ENCODE measurements around the gene SESTD1. TPM values are rescaled to one million over a fixed set of nuclear protein-coding genes. Genes with fewer than 3 reads are reported as not detected.
"Not testable (repeated sequence)": the region's sequence is repeated elsewhere in the genome, so short reads cannot be mapped to it uniquely, and the experiment has no call there.

The SESTD1 gene
- total RNA-seq, 2 donors from 2014 or later: 7.7 to 9.9 TPM

GRCh38 chr2:179201869-179202268 lies 62.8 kb downstream of the SESTD1 start:
- no peaks in the 10 kb centered on the region for H3K27me3 Mint-ChIP-seq
- H3K9me3 Mint-ChIP-seq: no peaks in the 10 kb centered on the region
- no peak overlapping the region for H3K27ac Mint-ChIP-seq
- H3K4me3 Mint-ChIP-seq: no peak overlapping the region
- no peaks in the 10 kb centered on the region for H3K4me1 Mint-ChIP-seq
- H3K36me3 Mint-ChIP-seq (ENCODE audit: low read depth): no peaks in the 10 kb centered on the region
- ATAC-seq (replicated peaks): no peak

DNA sequence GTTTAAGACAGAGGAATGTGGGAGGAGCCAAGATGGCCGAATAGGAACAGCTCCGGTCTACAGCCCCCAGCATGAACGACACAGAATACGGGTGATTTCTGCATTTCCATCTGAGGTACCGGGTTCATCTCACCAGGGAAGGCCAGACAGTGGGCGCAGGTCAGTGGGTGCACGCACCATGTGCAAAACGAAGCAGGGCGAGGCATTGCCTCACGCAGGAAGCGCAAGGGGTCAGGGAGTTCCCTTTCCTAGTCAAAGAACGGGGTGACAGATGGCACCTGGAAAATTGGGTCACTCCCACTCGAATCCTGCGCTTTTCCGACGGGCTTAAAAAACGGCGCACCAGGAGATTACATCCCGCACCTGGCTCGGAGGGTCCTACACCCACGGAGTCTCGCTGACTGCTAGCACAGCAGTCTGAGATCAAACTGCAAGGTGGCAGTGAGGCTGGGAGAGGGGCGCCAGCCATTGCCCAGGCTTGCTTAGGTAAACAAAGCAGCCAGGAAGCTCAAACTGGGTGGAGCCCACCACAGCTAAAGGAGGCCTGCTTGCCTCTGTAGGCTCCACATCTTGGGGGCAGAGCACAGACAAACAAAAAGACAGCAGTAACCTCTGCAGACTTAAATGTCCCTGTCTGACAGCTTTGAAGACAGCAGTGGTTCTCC lies 68.6 kb downstream of the SESTD1 start:
- ATAC-seq (replicated peaks); H3K27me3 Mint-ChIP-seq; H3K9me3 Mint-ChIP-seq; H3K36me3 Mint-ChIP-seq (ENCODE audit: low read depth); H3K27ac Mint-ChIP-seq; H3K4me1 Mint-ChIP-seq; H3K4me3 Mint-ChIP-seq: not testable (repeated sequence)

DNA sequence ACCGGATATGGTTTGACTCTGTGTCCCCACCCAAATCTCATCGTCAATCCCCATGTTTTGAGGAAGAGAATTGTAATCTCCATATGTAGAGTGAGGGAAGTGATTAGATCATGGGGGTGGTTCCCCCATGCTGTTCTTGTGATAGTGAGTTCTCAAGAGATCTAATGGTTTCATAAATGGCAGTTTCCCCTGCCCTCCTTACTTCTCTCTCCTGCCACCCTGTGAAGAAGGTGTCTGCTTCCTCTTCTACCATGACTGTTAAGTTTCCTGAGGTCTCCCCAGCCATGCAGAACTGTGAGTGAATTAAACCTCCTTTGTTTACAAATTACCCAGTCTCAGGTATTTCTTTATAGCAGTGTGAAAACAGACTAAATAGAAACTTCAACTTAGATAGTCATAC lies 69.5 kb downstream of the SESTD1 start:
- H3K9me3 Mint-ChIP-seq: no peaks in the 10 kb centered on the region
- no peaks in the 10 kb centered on the region for H3K27me3 Mint-ChIP-seq
- H3K27ac Mint-ChIP-seq: no peak overlapping the region
- no peaks in the 10 kb centered on the region for H3K36me3 Mint-ChIP-seq (ENCODE audit: low read depth)
- no peak for ATAC-seq (replicated peaks)
- H3K4me3 Mint-ChIP-seq: no peak overlapping the region
- H3K4me1 Mint-ChIP-seq: no peaks in the 10 kb centered on the region

DNA sequence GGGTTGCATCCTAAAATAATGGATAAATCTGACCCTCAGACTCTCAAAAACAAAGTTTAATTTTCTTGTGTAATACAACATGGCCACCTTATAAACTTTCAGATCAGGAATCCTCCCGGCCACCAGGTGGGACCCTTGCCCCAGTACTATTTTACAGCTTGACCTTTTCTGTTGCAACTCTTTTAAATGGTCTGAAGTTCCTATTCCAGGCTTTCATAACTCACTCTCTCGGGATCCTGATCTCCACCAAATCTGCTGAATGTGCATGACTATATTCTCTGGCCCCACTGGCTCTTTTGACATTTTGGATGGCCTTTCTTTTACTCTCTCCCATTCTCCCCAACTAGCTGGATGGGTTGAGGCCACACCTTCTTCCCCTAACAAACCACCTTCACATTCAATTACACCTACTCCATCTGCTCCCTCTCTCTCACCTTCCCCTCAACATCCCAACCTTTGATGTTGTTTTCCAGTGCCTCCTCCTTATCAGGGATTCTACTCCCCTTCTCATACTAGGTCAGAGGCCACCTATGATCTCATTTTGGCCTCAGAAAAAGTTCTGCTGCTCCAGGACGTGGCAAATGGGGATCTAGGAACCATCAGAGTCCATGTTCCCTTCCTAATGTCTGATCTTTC lies 70.8 kb downstream of the SESTD1 start:
- Mint-ChIP-seq H3K4me1 (no peaks in the 10 kb centered on the region), H3K36me3 (ENCODE audit: low read depth) (no peaks in the 10 kb centered on the region), H3K27ac (no peak overlapping the region), H3K9me3 (no peaks in the 10 kb centered on the region), H3K27me3 (no peaks in the 10 kb centered on the region), H3K4me3 (no peak overlapping the region)
- ATAC-seq (replicated peaks): no peak

- H3K4me3 Mint-ChIP-seq: no peak overlapping the region
- H3K36me3 Mint-ChIP-seq (ENCODE audit: low read depth): no peaks in the 10 kb centered on the region
- no peaks in the 10 kb centered on the region for H3K9me3 Mint-ChIP-seq
- H3K4me1 Mint-ChIP-seq: no peaks in the 10 kb centered on the region
- H3K27ac Mint-ChIP-seq: no peak overlapping the region
- ATAC-seq (replicated peaks): no peak
- no peaks in the 10 kb centered on the region for H3K27me3 Mint-ChIP-seq
These were observed 73.5 kb downstream of the SESTD1 start for GRCh38 chr2:179191110-179191509.

DNA sequence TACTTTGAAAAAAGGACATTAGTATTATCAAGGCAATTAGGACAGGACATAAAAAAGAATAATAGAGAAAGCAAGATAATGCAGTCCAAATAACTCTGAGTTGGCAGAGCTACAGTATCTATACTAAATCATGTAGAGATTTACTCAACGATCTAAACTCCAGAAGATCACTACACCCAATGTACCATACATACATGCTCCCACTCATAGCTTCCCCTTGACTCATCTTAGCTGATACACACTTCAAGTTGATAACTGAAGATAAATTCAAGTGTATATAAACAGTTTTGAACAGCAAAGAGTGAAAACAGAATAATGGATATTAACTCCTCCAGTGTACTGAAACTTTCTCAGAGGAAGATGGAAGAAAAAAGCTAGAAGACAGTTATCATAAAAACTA lies 78.5 kb downstream of the SESTD1 start:
- Mint-ChIP-seq H3K9me3 (no peaks in the 10 kb centered on the region), H3K27me3 (peaks cover 3% of the 10 kb centered on the region)

GRCh38 chr2:179184610-179185009 lies 80.0 kb downstream of the SESTD1 start:
- Mint-ChIP-seq H3K4me3 (no peak overlapping the region), H3K36me3 (ENCODE audit: low read depth) (no peaks in the 10 kb centered on the region), H3K27ac (no peak overlapping the region), H3K9me3 (no peaks in the 10 kb centered on the region), H3K4me1 (no peaks in the 10 kb centered on the region), H3K27me3 (peaks cover 3% of the 10 kb centered on the region)
- no peak for ATAC-seq (replicated peaks)

More for the DNA sequence above, 78.5 kb downstream of the SESTD1 start:
- ATAC-seq (replicated peaks): no peak
- Mint-ChIP-seq H3K36me3 (ENCODE audit: low read depth) (no peaks in the 10 kb centered on the region), H3K4me1 (no peaks in the 10 kb centered on the region), H3K27ac (no peak overlapping the region), H3K4me3 (no peak overlapping the region)

- no peaks in the 10 kb centered on the region for H3K36me3 Mint-ChIP-seq (ENCODE audit: low read depth)
- H3K27ac Mint-ChIP-seq: no peak overlapping the region
- H3K4me1 Mint-ChIP-seq: no peaks in the 10 kb centered on the region
- peaks cover 3% of the 10 kb centered on the region for H3K27me3 Mint-ChIP-seq
- no peak for ATAC-seq (replicated peaks)
- no peak overlapping the region for H3K4me3 Mint-ChIP-seq
- no peaks in the 10 kb centered on the region for H3K9me3 Mint-ChIP-seq
These were observed 83.6 kb downstream of the SESTD1 start for GRCh38 chr2:179181002-179181401.

DNA sequence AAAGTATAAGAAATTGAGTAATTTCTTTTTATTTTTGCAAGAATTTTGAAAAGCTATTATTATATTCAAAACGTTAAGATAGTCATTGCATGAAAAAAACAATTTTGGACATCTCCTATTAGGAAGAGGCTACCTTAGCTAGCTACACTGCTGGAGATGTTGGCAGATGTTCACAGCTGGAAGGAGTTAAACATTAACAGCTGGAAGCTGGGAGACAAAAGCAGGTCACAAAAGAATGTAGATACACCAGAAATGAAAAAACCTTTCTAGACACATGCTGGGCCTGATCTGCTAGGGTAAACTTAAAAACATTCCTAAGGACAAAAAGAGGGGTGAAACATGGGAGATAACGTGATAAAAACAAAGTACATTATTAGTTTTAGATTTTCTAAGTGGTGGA lies 84.4 kb downstream of the SESTD1 start:
- Mint-ChIP-seq H3K36me3 (ENCODE audit: low read depth) (no peaks in the 10 kb centered on the region), H3K4me3 (no peak overlapping the region), H3K27ac (no peak overlapping the region), H3K9me3 (no peaks in the 10 kb centered on the region), H3K4me1 (no peaks in the 10 kb centered on the region), H3K27me3 (peaks cover 3% of the 10 kb centered on the region)
- no peak for ATAC-seq (replicated peaks)

- ATAC-seq (replicated peaks): no peak
- Mint-ChIP-seq H3K9me3 (no peaks in the 10 kb centered on the region), H3K4me3 (no peak overlapping the region), H3K27ac (no peak overlapping the region), H3K4me1 (no peaks in the 10 kb centered on the region), H3K36me3 (ENCODE audit: low read depth) (no peaks in the 10 kb centered on the region), H3K27me3 (peaks cover 3% of the 10 kb centered on the region)
These were observed 84.9 kb downstream of the SESTD1 start for GRCh38 chr2:179179719-179180118.

DNA sequence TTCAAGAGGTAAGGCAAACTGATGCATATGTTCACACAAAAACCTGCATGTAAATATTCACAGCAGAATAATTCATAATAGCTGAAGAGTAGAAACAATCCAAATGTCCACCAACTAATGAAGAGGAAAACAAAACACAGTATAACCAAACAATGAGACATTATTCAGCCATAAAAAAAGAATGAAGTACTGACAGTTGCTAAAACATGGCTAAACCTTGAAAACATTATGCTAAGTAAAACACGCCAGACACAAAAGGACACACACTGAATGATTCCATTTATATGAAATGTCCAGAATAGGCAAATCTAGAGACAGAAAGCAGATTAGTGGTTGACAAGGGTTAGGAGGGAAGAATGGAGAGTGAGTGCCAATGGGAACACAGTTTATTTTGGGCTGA lies 86.9 kb downstream of the SESTD1 start:
- peaks cover 3% of the 10 kb centered on the region for H3K27me3 Mint-ChIP-seq

GRCh38 chr2:179174240-179174639 lies 90.4 kb downstream of the SESTD1 start:
- ATAC-seq (replicated peaks): no peak

More for the DNA sequence above, 86.9 kb downstream of the SESTD1 start:
- Mint-ChIP-seq H3K4me1 (no peaks in the 10 kb centered on the region), H3K36me3 (ENCODE audit: low read depth) (no peaks in the 10 kb centered on the region), H3K27ac (no peak overlapping the region), H3K9me3 (no peaks in the 10 kb centered on the region), H3K4me3 (no peak overlapping the region)
- no peak for ATAC-seq (replicated peaks)

GRCh38 chr2:179172894-179173293 lies 91.7 kb downstream of the SESTD1 start:
- no peak for ATAC-seq (replicated peaks)
- H3K4me3 Mint-ChIP-seq: no peak overlapping the region
- H3K27ac Mint-ChIP-seq: no peak overlapping the region
- no peaks in the 10 kb centered on the region for H3K4me1 Mint-ChIP-seq
- H3K9me3 Mint-ChIP-seq: no peaks in the 10 kb centered on the region
- no peaks in the 10 kb centered on the region for H3K36me3 Mint-ChIP-seq (ENCODE audit: low read depth)
- no peaks in the 10 kb centered on the region for H3K27me3 Mint-ChIP-seq

More at GRCh38 chr2:179174240-179174639, 90.4 kb downstream of the SESTD1 start:
- Mint-ChIP-seq H3K4me1 (no peaks in the 10 kb centered on the region), H3K4me3 (no peak overlapping the region), H3K36me3 (ENCODE audit: low read depth) (no peaks in the 10 kb centered on the region), H3K27me3 (no peaks in the 10 kb centered on the region), H3K9me3 (no peaks in the 10 kb centered on the region), H3K27ac (no peak overlapping the region)

DNA sequence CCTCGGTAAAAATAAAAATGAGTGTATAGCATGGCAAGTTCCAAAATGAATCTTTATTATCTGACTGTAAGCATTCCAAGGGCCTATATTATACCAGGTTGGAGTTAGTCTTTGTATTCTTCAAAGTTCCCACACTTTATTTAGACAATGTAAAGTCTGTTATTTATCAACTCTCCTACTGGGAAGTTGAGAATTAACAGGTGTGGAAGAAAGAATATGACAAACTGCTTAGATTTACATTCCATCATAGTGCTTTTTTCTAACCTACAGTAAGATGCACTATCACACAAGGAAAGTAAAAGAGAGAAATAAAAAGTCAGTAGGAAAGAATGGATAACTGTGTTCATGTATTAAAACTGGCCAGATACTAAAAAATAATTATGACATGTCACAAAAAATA lies 93.3 kb downstream of the SESTD1 start:
- H3K27me3 Mint-ChIP-seq: no peaks in the 10 kb centered on the region
- H3K4me1 Mint-ChIP-seq: no peaks in the 10 kb centered on the region
- no peak overlapping the region for H3K27ac Mint-ChIP-seq
- no peak for ATAC-seq (replicated peaks)
- no peak overlapping the region for H3K4me3 Mint-ChIP-seq
- H3K36me3 Mint-ChIP-seq (ENCODE audit: low read depth): no peaks in the 10 kb centered on the region
- peaks cover 6% of the 10 kb centered on the region for H3K9me3 Mint-ChIP-seq

DNA sequence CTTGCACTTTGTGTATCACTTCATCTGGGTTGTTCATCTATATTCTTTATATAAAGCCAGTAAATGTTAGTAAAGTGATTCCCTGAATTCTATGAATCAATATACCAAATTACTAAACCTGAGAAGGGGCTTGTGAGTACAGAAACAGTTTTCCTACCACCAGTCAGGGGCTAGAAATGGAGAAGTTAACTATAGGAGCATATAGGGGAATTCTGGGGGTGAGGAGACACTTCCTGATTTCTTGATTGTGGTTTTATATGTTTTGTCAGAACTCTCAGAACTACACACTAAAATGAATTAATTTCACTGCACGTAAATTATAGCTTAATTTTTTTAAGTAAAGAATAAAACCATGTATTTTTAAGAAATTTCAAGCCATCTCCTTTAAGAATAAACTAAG lies 93.7 kb downstream of the SESTD1 start:
- ATAC-seq (replicated peaks): no peak
- Mint-ChIP-seq H3K27me3 (no peaks in the 10 kb centered on the region), H3K4me3 (no peak overlapping the region), H3K9me3 (peaks cover 6% of the 10 kb centered on the region), H3K4me1 (no peaks in the 10 kb centered on the region), H3K36me3 (ENCODE audit: low read depth) (no peaks in the 10 kb centered on the region), H3K27ac (no peak overlapping the region)
